Neural cell (in vitro differentiated cells): ENCODE data around the gene GSE1. TPM values are rescaled to one million over a fixed set of nuclear protein-coding genes. Genes with fewer than 3 reads are reported as not detected.
A peak's percentile ranks its signal among the peaks of the same experiment; 100 is the strongest.

ENCODE experiments used
- H2AFZ ChIP-seq: fragments of 200-600, 300-800 bp; sonication (generic), shearing (Covaris generic); 2 replicates; pipeline ENCODE4 v1.6.0; 2014; ENCODE audit warnings: low read depth, mild to moderate bottlenecking, antibody characterized with exemption, low read length, moderate library complexity
- H3F3A ChIP-seq: fragments of 200-600 bp; shearing (Covaris generic); 2 replicates; pipeline ENCODE4 v1.6.1; 2016; ENCODE audit warnings: mild to moderate bottlenecking, moderate library complexity, mixed read lengths, antibody characterized with exemption, low read length; ENCODE audit not compliant: insufficient read depth, poor library complexity, severe bottlenecking
- H3K27ac ChIP-seq: fragments of 200-600, 300-800 bp; sonication (generic), shearing (Covaris generic); 2 replicates; pipeline ENCODE4 v1.5.1; 2014; ENCODE audit warnings: mild to moderate bottlenecking, low read length, moderate library complexity
- H3K27me3 ChIP-seq: fragments of 300-800, 200-600 bp; sonication (generic), shearing (Covaris generic); 2 replicates; pipeline ENCODE4 v1.6.0; 2014; ENCODE audit warnings: mild to moderate bottlenecking, low read depth, low read length, moderate library complexity; ENCODE audit not compliant: insufficient read depth
- H3K36me3 ChIP-seq: fragments of 300-800, 200-600 bp; sonication (generic), shearing (Covaris generic); 2 replicates; pipeline ENCODE4 v1.5.1; 2014; ENCODE audit warnings: mild to moderate bottlenecking, antibody characterized with exemption, low read length, moderate library complexity; ENCODE audit not compliant: insufficient read depth
- H3K4me2 ChIP-seq: fragments of 300-800, 200-600 bp; sonication (generic), shearing (Covaris generic); 2 replicates; pipeline ENCODE4 v1.6.0; 2014; ENCODE audit warnings: mild to moderate bottlenecking, low read length
- H3K4me3 ChIP-seq: fragments of 300-800, 200-600 bp; sonication (generic), shearing (Covaris generic); 2 replicates; pipeline ENCODE4 v1.5.1; 2014; ENCODE audit warnings: mild to moderate bottlenecking, low read length, moderate library complexity
- H3K79me2 ChIP-seq: fragments of 200-600 bp; shearing (Covaris generic); replicated peaks from 2 replicates; pipeline ENCODE4 v1.6.0; 2014; ENCODE audit warnings: mild to moderate bottlenecking, low read length, moderate library complexity; ENCODE audit not compliant: insufficient read depth
- H3K9ac ChIP-seq: fragments of 300-800, 200-600 bp; sonication (generic), shearing (Covaris generic); 2 replicates; pipeline ENCODE4 v1.6.1; 2016; ENCODE audit warnings: mild to moderate bottlenecking, low read length, mixed read lengths
- H3K9me2 ChIP-seq: fragments of 200-600 bp; shearing (Covaris generic); 2 replicates; pipeline ENCODE4 v1.6.1; 2016; ENCODE audit warnings: mild to moderate bottlenecking, low read length, mixed read lengths; ENCODE audit not compliant: insufficient read depth
- H3K9me3 ChIP-seq: fragments of 200-600, 300-800 bp; sonication (generic), shearing (Covaris generic); 2 replicates; pipeline ENCODE4 v1.6.1; 2016; ENCODE audit warnings: mild to moderate bottlenecking, mixed run types, low read length, moderate library complexity, mixed read lengths
- H4K20me1 ChIP-seq: fragments of 200-600 bp; shearing (Covaris generic); 2 replicates; pipeline ENCODE4 v1.6.1; 2016; ENCODE audit warnings: mild to moderate bottlenecking, mixed run types; ENCODE audit not compliant: insufficient read depth
- CTCF ChIP-seq: fragments of 450-650 bp; IDR thresholded peaks from 2 replicates; pipeline ENCODE4 v1.5.1; 2014; ENCODE audit warnings: antibody characterized with exemption, mild to moderate bottlenecking, moderate library complexity; ENCODE audit not compliant: poor library complexity, severe bottlenecking
- EP300 ChIP-seq: fragments of 450-650 bp; conservative IDR thresholded peaks from 2 replicates; pipeline ENCODE4 v1.6.1; 2014; ENCODE audit warnings: antibody characterized with exemption, mild to moderate bottlenecking, moderate library complexity; ENCODE audit not compliant: poor library complexity, severe bottlenecking
- EZH2 ChIP-seq: fragments of 200-600, 300-800 bp; shearing (Covaris generic), sonication (generic); IDR thresholded peaks from 2 replicates; pipeline ENCODE4 v1.6.1; 2014; ENCODE audit warnings: antibody characterized with exemption, low read length, borderline replicate concordance, mild to moderate bottlenecking; ENCODE audit not compliant: insufficient read depth, poor library complexity, severe bottlenecking
- MXI1 ChIP-seq: fragments of 450-650 bp; conservative IDR thresholded peaks from 2 replicates; pipeline ENCODE4 v1.6.1; 2014; ENCODE audit warnings: antibody characterized with exemption, mild to moderate bottlenecking; ENCODE audit not compliant: poor library complexity, severe bottlenecking
- POLR2AphosphoS5 ChIP-seq: IDR thresholded peaks from 2 replicates; pipeline ENCODE4 v1.6.1; 2012
- RAD21 ChIP-seq: fragments of 450-650 bp; conservative IDR thresholded peaks from 2 replicates; pipeline ENCODE4 v1.6.1; 2014; ENCODE audit warnings: antibody characterized with exemption, mild to moderate bottlenecking, moderate library complexity
- REST ChIP-seq: IDR thresholded peaks from 2 replicates; pipeline ENCODE4 v1.6.1; 2012; ENCODE audit warnings: borderline replicate concordance
- SMC3 ChIP-seq: fragments of 450-650 bp; conservative IDR thresholded peaks from 2 replicates; pipeline ENCODE4 v1.6.1; 2014; ENCODE audit warnings: antibody characterized with exemption, mild to moderate bottlenecking, moderate library complexity; ENCODE audit not compliant: poor library complexity
- TAF1 ChIP-seq: IDR thresholded peaks from 2 replicates; pipeline ENCODE4 v1.6.1; 2012; ENCODE audit warnings: low read depth
- polyA plus RNA-seq: library from polyadenylated mRNA; depleted of rRNA; stranded (reverse); fragments of >200 nt; gene quantifications from 2 replicates; pipeline ENCODE4 v1.2.3, GENCODE V29; 2014

The GSE1 gene
- polyA plus RNA-seq, 1 donor from 2014 or later = 35.6 TPM

- Histone ChIP-seq H3K4me2 (no peak overlapping the region), H3K36me3 (peaks cover 16% of the 10 kb centered on the region), H3K9ac (no peak overlapping the region), H3K27ac (peak overlapping the region; percentile 16), H3F3A (no peaks in the 10 kb centered on the region), H3K27me3 (no peaks in the 10 kb centered on the region), H4K20me1 (no peaks in the 10 kb centered on the region), H2AFZ (no peak overlapping the region), H3K4me3 (no peak overlapping the region), H3K9me3 (no peaks in the 10 kb centered on the region), H3K9me2 (no peaks in the 10 kb centered on the region), H3K79me2 (no peaks in the 10 kb centered on the region)
- TF ChIP-seq POLR2AphosphoS5 = peak; percentile 17
- TF ChIP-seq RAD21 = no peak
These were observed 49.3 kb downstream of the GSE1 start for GRCh38 chr16:85662482-85662812.

- H2AFZ ChIP-seq = no peak overlapping the region
- H3K9ac ChIP-seq = no peak overlapping the region
- H3K27me3 ChIP-seq = no peaks in the 10 kb centered on the region
- no peaks in the 10 kb centered on the region for H4K20me1 ChIP-seq
- H3K79me2 ChIP-seq = no peaks in the 10 kb centered on the region
- no peak overlapping the region for H3K4me2 ChIP-seq
- no peaks in the 10 kb centered on the region for H3K9me2 ChIP-seq
- peaks cover 16% of the 10 kb centered on the region for H3K36me3 ChIP-seq
- H3K9me3 ChIP-seq = no peaks in the 10 kb centered on the region
- TF ChIP-seq EP300 = no peak
- TF ChIP-seq POLR2AphosphoS5 = no peak
- TF ChIP-seq EZH2 = no peak
- no peak for TF ChIP-seq CTCF
- no peak for TF ChIP-seq REST
- no peak for TF ChIP-seq SMC3
- TF ChIP-seq RAD21 = no peak
- no peak for TF ChIP-seq TAF1
- TF ChIP-seq MXI1 = no peak
- no peaks in the 10 kb centered on the region for H3F3A ChIP-seq
- peak overlapping the region; percentile 16 for H3K27ac ChIP-seq
- no peak overlapping the region for H3K4me3 ChIP-seq
These were observed 50.1 kb downstream of the GSE1 start for GRCh38 chr16:85662976-85663830.
